Subcutaneous abdominal adipose tissue (tissue), 5 donors: Measurements from ENCODE around the gene RGMB.

Experiments used
- H3K27ac ChIP-seq: one replicate; pipeline ENCODE4 v1.7.0; 2013; ENCODE audit warnings: low read depth, mild to moderate bottlenecking, inconsistent platforms, low read length, moderate library complexity
- H3K27me3 ChIP-seq, 5 donors: one replicate each; pipeline ENCODE4 v1.7.0; 2013; ENCODE audit warnings: low read length in 5 of 5, inconsistent platforms in 1 of 5; ENCODE audit not compliant: control insufficient read depth in 5 of 5, insufficient read depth in 4 of 5
- H3K36me3 ChIP-seq, 5 donors: one replicate each; pipeline ENCODE4 v1.7.0; 2013; ENCODE audit warnings: low read length in 5 of 5; ENCODE audit not compliant: control insufficient read depth in 5 of 5, insufficient read depth in 5 of 5
- H3K4me1 ChIP-seq, 5 donors: one replicate each; pipeline ENCODE4 v1.7.0; 2013; ENCODE audit warnings: low read length in 5 of 5, mild to moderate bottlenecking in 3 of 5, moderate library complexity in 1 of 5; ENCODE audit not compliant: control insufficient read depth in 5 of 5, insufficient read depth in 5 of 5
- H3K4me3 ChIP-seq, 5 donors: one replicate each; pipeline ENCODE4 v1.7.0; 2013; ENCODE audit warnings: low read length in 5 of 5, low read depth in 1 of 5
- H3K9ac ChIP-seq, 5 donors: one replicate each; pipeline ENCODE4 v1.7.0; 2013; ENCODE audit warnings: low read length in 5 of 5, mild to moderate bottlenecking in 4 of 5, moderate library complexity in 3 of 5
- H3K9me3 ChIP-seq, 5 donors: one replicate each; pipeline ENCODE4 v1.7.0; 2013; ENCODE audit warnings: low read length in 5 of 5; ENCODE audit not compliant: control insufficient read depth in 5 of 5
- donor health status: healthy.
- donor health status: healthy.
- donor health status: healthy.
- donor health status: healthy.
- donor health status: healthy.

The RGMB gene

GRCh38 chr5:98810206-98810605 lies 36.7 kb downstream of the RGMB start:
- H3K4me3 ChIP-seq: no peak overlapping the region
- no peaks in the 10 kb centered on the region for H3K36me3 ChIP-seq
- no peak overlapping the region for H3K27ac ChIP-seq
- H3K9ac ChIP-seq: no peak overlapping the region
- no peaks in the 10 kb centered on the region for H3K4me1 ChIP-seq
- H3K27me3 ChIP-seq: no peaks in the 10 kb centered on the region
- peaks cover 0 to 13% (median 7%) of the 10 kb centered on the region in 5 donors for H3K9me3 ChIP-seq

DNA sequence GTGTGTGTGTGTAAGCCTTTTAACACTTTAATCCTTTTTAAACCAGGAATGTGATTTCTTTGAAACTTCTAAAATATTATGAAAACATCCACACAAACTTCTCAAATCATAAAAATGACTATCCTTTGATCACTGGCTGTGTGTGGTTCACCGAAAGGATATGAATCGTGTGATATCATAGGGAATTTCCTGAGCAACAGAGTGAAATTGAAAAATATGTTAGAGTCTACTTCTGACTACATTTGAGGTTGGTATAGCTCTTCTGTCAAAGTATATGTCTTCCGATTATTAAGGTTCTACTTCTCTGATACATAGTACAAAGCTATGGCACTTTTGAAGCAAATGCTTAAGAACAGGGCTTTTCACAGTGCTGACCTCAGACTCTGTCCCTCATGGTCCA lies 40.3 kb downstream of the RGMB start:
- H3K9me3 ChIP-seq: no peaks in the 10 kb centered on the region
- no peak overlapping the region for H3K27ac ChIP-seq
- H3K27me3 ChIP-seq: no peaks in the 10 kb centered on the region
- no peaks in the 10 kb centered on the region for H3K36me3 ChIP-seq
- H3K4me3 ChIP-seq: no peak overlapping the region
- no peaks in the 10 kb centered on the region for H3K4me1 ChIP-seq
- no peak overlapping the region for H3K9ac ChIP-seq

- H3K9me3 ChIP-seq: no peaks in the 10 kb centered on the region
These were observed 43.2 kb downstream of the RGMB start for GRCh38 chr5:98816582-98817222.

DNA sequence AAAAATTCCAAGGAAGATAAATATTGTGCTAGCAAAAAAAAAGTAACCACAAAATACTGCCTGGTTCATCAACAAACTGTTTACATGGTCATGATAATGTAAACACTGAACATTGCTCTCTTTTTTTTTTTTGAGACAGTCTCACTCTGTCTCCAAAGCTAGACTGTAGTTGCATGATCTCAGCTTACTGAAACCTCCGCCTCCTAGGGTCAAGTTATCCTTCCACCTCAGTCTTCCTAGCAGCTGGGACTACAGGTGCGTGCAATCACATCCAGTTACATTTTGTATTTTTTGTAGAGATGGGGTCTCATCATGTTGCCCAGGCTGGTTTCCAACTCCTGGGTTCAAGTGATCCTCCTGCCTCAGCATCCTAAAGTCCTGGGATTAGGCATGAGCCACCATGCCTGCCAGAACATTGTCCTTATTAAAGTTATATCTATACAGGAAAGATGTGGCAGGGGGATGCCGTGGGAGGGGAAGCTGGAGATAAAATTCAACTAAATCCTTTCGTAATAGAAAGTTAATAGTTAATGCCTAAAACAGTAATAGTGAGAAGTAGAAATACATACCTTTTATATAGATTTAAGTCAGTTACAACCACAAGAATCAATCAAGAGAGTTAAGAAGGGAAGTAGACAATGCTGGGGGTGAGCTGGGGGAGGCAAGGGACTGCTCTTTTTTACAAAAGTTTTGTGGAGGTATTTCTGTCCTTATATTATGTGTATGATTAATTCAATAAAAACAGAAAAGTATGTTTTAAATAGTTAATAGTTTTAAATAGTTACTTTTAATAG lies 52.3 kb downstream of the RGMB start:
- H3K4me3 ChIP-seq: no peak overlapping the region
- H3K27me3 ChIP-seq: no peaks in the 10 kb centered on the region
- H3K36me3 ChIP-seq: no peaks in the 10 kb centered on the region
- H3K9me3 ChIP-seq: no peaks in the 10 kb centered on the region
- no peak overlapping the region for H3K9ac ChIP-seq
- no peak overlapping the region for H3K27ac ChIP-seq
- H3K4me1 ChIP-seq: no peaks in the 10 kb centered on the region

More at GRCh38 chr5:98816582-98817222, 43.2 kb downstream of the RGMB start:
- no peak overlapping the region for H3K27ac ChIP-seq
- no peak overlapping the region for H3K4me3 ChIP-seq
- H3K36me3 ChIP-seq: no peaks in the 10 kb centered on the region
- no peak overlapping the region for H3K9ac ChIP-seq
- no peaks in the 10 kb centered on the region for H3K4me1 ChIP-seq
- H3K27me3 ChIP-seq: no peaks in the 10 kb centered on the region

DNA sequence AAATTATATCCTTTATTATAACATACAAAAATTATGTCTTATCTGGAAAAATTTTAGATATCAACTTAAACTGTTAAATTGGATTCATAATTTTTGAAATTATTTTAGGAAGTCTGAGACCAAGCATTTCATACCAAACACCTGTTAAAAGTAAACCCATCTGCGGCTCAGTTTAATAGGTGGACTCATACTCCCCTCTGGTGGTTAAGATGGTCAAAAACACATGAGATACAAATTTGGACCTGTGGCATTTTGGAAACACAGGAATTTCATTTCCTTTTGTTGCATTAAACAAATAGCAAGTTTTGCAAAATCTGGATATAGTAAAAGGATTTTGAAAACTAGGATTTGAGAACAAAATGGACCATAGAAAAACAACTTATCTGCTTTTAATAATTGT lies 53.7 kb downstream of the RGMB start:
- H3K27me3 ChIP-seq: no peaks in the 10 kb centered on the region
- H3K4me3 ChIP-seq: no peak overlapping the region
- no peak overlapping the region for H3K9ac ChIP-seq

DNA sequence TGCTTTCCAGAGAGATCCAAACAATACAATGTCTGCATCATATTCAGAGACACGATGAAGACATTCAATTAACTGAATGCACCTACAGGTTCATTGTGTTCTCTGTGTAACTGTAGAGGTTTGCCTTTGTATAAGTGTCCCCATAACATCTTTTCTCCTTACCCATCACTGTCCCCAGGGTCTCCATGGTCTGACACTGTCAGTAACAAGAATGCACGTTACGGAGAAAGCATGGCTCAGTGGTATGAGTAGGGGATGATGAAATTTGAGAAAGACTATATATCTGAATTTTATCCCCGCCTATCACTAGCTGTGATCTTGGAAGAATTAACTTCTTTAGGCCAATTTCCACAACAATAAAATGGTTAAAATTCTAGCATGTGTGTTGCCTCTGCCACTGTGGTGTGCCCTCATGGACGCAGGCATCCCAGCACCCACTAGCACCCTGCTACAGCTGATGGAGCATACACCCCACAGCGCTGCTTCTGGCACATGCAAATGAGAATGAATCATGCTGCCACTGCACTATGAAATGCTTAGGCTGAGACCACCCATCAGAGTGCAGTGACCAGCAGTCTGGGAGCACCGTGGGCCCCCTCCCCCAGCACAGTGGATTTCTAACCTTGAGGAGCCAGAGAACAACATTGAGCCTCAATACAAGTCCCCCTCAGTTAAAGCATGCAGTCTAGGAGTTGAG lies 54.3 kb downstream of the RGMB start:
- Histone ChIP-seq H3K27ac (no peak overlapping the region), H3K9ac (no peak overlapping the region), H3K9me3 (no peaks in the 10 kb centered on the region), H3K36me3 (no peaks in the 10 kb centered on the region), H3K4me3 (no peak overlapping the region), H3K27me3 (no peaks in the 10 kb centered on the region), H3K4me1 (no peaks in the 10 kb centered on the region)

More for the DNA sequence above, 53.7 kb downstream of the RGMB start:
- Histone ChIP-seq H3K36me3 (no peaks in the 10 kb centered on the region), H3K9me3 (no peaks in the 10 kb centered on the region), H3K4me1 (no peaks in the 10 kb centered on the region), H3K27ac (no peak overlapping the region)

- H3K9ac ChIP-seq: no peak overlapping the region
- H3K4me1 ChIP-seq: no peaks in the 10 kb centered on the region
- no peaks in the 10 kb centered on the region for H3K9me3 ChIP-seq
- no peaks in the 10 kb centered on the region for H3K27me3 ChIP-seq
- H3K4me3 ChIP-seq: no peak overlapping the region
- H3K36me3 ChIP-seq: no peaks in the 10 kb centered on the region
- H3K27ac ChIP-seq: no peak overlapping the region
These were observed 62.7 kb downstream of the RGMB start for GRCh38 chr5:98836175-98836574.

GRCh38 chr5:98839469-98840383 lies 66.3 kb downstream of the RGMB start:
- no peaks in the 10 kb centered on the region for H3K4me1 ChIP-seq
- H3K4me3 ChIP-seq: peak overlapping the region in 3 of 5 donors; percentile 15 to 42 (median 36)

GRCh38 chr5:98840946-98841345 lies 67.5 kb downstream of the RGMB start:
- H3K9ac ChIP-seq: no peak overlapping the region
- no peaks in the 10 kb centered on the region for H3K4me1 ChIP-seq
- no peak overlapping the region for H3K4me3 ChIP-seq
- H3K36me3 ChIP-seq: no peaks in the 10 kb centered on the region
- H3K9me3 ChIP-seq: peaks cover 0 to 3% (median 0%) of the 10 kb centered on the region in 5 donors
- H3K27ac ChIP-seq: no peak overlapping the region
- no peaks in the 10 kb centered on the region for H3K27me3 ChIP-seq

More at GRCh38 chr5:98839469-98840383, 66.3 kb downstream of the RGMB start:
- no peak overlapping the region for H3K9ac ChIP-seq
- H3K27me3 ChIP-seq: no peaks in the 10 kb centered on the region
- H3K36me3 ChIP-seq: no peaks in the 10 kb centered on the region
- H3K9me3 ChIP-seq: peaks cover 0 to 2% (median 0%) of the 10 kb centered on the region in 5 donors
- no peak overlapping the region for H3K27ac ChIP-seq
